GM23338 (cell line): Measurements from ENCODE around the gene EXOC2. TPM values are rescaled to one million over a fixed set of nuclear protein-coding genes. Genes with fewer than 3 reads are reported as not detected.

Source experiments
- ATAC-seq: fragments of 200-7000 bp; cut with Tn5 transposase; 3 replicates; pipeline ENCODE4 v1.9.1; 2020
- DNase-seq: peaks from one replicate; pipeline ENCODE4 v3.0.0-alpha.2; 2015; ENCODE audit warnings: low spot score
- H2AFZ ChIP-seq: fragments of 200-600 bp; sonication (generic); 2 replicates; pipeline ENCODE4 v1.8.0; 2016; ENCODE audit warnings: antibody characterized with exemption, mild to moderate bottlenecking, moderate library complexity
- H3F3A ChIP-seq: fragments of 200-600 bp; sonication (generic); replicated peaks from 2 replicates; pipeline ENCODE4 v1.8.0; 2017; ENCODE audit warnings: antibody characterized with exemption, mixed run types, low read depth
- H3K27ac ChIP-seq: fragments of 200-600 bp; sonication (generic); 2 replicates; pipeline ENCODE4 v1.6.1; 2016; ENCODE audit warnings: low read depth
- H3K27me3 ChIP-seq: fragments of 200-600 bp; sonication (generic); 2 replicates; pipeline ENCODE4 v1.8.0; 2016; ENCODE audit warnings: mild to moderate bottlenecking, mixed run types, moderate library complexity; ENCODE audit not compliant: insufficient read depth
- H3K36me3 ChIP-seq: fragments of 200-600 bp; sonication (generic); 2 replicates; pipeline ENCODE4 v1.8.0; 2016; ENCODE audit warnings: mild to moderate bottlenecking; ENCODE audit not compliant: insufficient read depth
- H3K4me1 ChIP-seq: fragments of 200-600 bp; sonication (generic); 2 replicates; pipeline ENCODE4 v1.8.0; 2016; ENCODE audit warnings: mild to moderate bottlenecking, moderate library complexity; ENCODE audit not compliant: insufficient read depth
- H3K4me2 ChIP-seq: fragments of 200-600 bp; sonication (generic); 2 replicates; pipeline ENCODE4 v1.7.1; 2017; ENCODE audit warnings: mixed run types
- H3K4me3 ChIP-seq: fragments of 200-600 bp; sonication (generic); 2 replicates; pipeline ENCODE4 v1.6.1; 2016; ENCODE audit warnings: mixed run types
- H3K79me2 ChIP-seq: fragments of 200-600 bp; sonication (generic); replicated peaks from 2 replicates; pipeline ENCODE4 v1.8.0; 2017; ENCODE audit warnings: mild to moderate bottlenecking; ENCODE audit not compliant: insufficient read depth
- H3K9me2 ChIP-seq: fragments of 200-600 bp; sonication (generic); 2 replicates; pipeline ENCODE4 v1.8.0; 2017; ENCODE audit not compliant: insufficient read depth
- H4K20me1 ChIP-seq: fragments of 200-600 bp; sonication (generic); replicated peaks from 2 replicates; pipeline ENCODE4 v1.8.0; 2017; ENCODE audit warnings: mild to moderate bottlenecking; ENCODE audit not compliant: insufficient read depth
- H3K27ac Mint-ChIP-seq: 2 replicates; pipeline ENCODE4 v1.8.0; 2020; ENCODE audit warnings: inconsistent platforms, mild to moderate bottlenecking, moderate library complexity, mixed read lengths
- H3K27me3 Mint-ChIP-seq: 3 replicates; pipeline ENCODE4 v1.8.0; 2022; ENCODE audit warnings: low read depth, mild to moderate bottlenecking, moderate library complexity, mixed read lengths, inconsistent platforms; ENCODE audit not compliant: insufficient read depth, poor library complexity
- H3K36me3 Mint-ChIP-seq: 3 replicates; pipeline ENCODE4 v1.8.0; 2021; ENCODE audit warnings: low read depth, mild to moderate bottlenecking, inconsistent platforms, moderate library complexity, mixed read lengths
- H3K4me1 Mint-ChIP-seq: 3 replicates; pipeline ENCODE4 v1.8.0; 2020; ENCODE audit warnings: mild to moderate bottlenecking, inconsistent platforms, mixed read lengths
- H3K4me3 Mint-ChIP-seq: 3 replicates; pipeline ENCODE4 v1.8.0; 2021; ENCODE audit warnings: moderate library complexity, mild to moderate bottlenecking, inconsistent platforms, mixed read lengths
- H3K9me3 Mint-ChIP-seq: 3 replicates; pipeline ENCODE4 v1.8.0; 2020; ENCODE audit warnings: moderate library complexity, mild to moderate bottlenecking, inconsistent platforms, mixed read lengths
- EZH2 ChIP-seq: fragments of 200-600 bp; sonication (generic); IDR thresholded peaks from one replicate; pipeline ENCODE4 v1.8.0; 2017; ENCODE audit warnings: antibody characterized with exemption, mild to moderate bottlenecking, low read depth; ENCODE audit not compliant: unreplicated experiment
- NANOG ChIP-seq: IDR thresholded peaks from 2 replicates; pipeline ENCODE4 v1.6.1; 2016; ENCODE audit warnings: antibody characterized with exemption, borderline replicate concordance
- POLR2AphosphoS5 ChIP-seq: IDR thresholded peaks from 2 replicates; pipeline ENCODE4 v1.6.1; 2016; ENCODE audit warnings: antibody characterized with exemption, low read depth
- REST ChIP-seq: IDR thresholded peaks from one replicate; pipeline ENCODE4 v1.6.1; 2018; ENCODE audit warnings: antibody characterized with exemption; ENCODE audit not compliant: unreplicated experiment
- STAT1 ChIP-seq: IDR thresholded peaks from one replicate; pipeline ENCODE4 v1.6.1; 2016; ENCODE audit warnings: antibody characterized with exemption; ENCODE audit not compliant: unreplicated experiment
- ZNF114 ChIP-seq: fragments of 250-450 bp; sonication (Bioruptor Pico); IDR thresholded peaks from 2 replicates; pipeline ENCODE4 v1.5.0; 2020; ENCODE audit warnings: mild to moderate bottlenecking, moderate library complexity
- ZNF462 ChIP-seq: fragments of 250-450 bp; sonication (Bioruptor Pico); IDR thresholded peaks from 2 replicates; pipeline ENCODE4 v1.5.0; 2020; ENCODE audit warnings: mild to moderate bottlenecking, moderate library complexity
- polyA plus RNA-seq: library from polyadenylated mRNA; unstranded; fragments of >200 nt; fragmentation: Nextera tagmentation; extraction: Ambion mirVana; gene quantifications from 2 replicates; pipeline ENCODE4 v1.2.1, GENCODE V29; 2016
- total RNA-seq: library from RNA; depleted of rRNA; stranded (reverse); fragments of >200 nt; shearing (Covaris generic); gene quantifications from 2 replicates; pipeline ENCODE4 v1.2.3, GENCODE V29; 2014
- TF ChIP-seq, protein P1 (sequence below): IDR thresholded peaks from 2 replicates; pipeline ENCODE4 v1.6.1; 2016; ENCODE audit warnings: antibody characterized with exemption

Gene EXOC2
- total and polyA plus RNA-seq, 2 experiments from 2014 or later = 28.7 to 93.6 TPM

DNA sequence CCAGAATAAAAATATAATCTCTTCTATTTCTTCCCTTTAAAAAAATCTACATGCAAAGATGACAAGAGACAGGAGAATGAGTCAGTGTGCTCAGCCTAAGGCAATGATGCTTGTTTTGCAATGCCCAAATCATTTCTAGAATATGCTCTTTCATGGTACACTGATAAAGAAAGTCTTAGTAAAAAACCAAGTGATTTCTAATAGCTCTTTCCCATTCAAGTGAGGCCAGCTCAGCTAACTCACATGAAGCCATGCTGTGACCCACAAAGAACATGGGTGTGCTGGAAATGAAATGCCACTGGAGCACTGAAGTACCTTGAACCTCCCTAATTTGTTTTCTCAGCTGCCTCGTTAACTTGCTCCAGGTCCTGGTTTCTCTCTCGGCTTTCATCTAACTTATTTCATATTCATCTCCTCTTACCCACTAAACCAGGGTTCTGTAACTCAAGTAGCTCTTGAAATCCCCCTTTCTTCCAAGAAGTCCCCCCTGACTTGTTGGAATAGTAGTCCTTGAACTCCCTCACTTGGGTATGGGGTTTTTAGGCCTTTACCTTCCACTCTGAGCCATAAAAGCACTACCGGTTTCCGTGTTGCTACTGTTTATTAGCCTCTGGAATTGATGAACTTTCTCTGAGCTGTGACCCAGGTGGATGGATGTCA lies 208.7 kb downstream of the EXOC2 start:
- no peaks in the 10 kb centered on the region for H3F3A ChIP-seq
- no peak for TF ChIP-seq ZNF462 (CRISPR knock-in tag)
- TF ChIP-seq EZH2 = no peak
- no peak for TF ChIP-seq NANOG
- TF ChIP-seq POLR2AphosphoS5 = no peak
- TF ChIP-seq REST = no peak
- no peak for TF ChIP-seq ZNF114 (CRISPR knock-in tag)
- TF ChIP-seq STAT1 = no peak
- TF ChIP-seq, protein P1, sequence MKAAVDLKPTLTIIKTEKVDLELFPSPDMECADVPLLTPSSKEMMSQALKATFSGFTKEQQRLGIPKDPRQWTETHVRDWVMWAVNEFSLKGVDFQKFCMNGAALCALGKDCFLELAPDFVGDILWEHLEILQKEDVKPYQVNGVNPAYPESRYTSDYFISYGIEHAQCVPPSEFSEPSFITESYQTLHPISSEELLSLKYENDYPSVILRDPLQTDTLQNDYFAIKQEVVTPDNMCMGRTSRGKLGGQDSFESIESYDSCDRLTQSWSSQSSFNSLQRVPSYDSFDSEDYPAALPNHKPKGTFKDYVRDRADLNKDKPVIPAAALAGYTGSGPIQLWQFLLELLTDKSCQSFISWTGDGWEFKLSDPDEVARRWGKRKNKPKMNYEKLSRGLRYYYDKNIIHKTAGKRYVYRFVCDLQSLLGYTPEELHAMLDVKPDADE = no peak
- H3K27ac ChIP-seq = no peak overlapping the region
- Mint-ChIP-seq H3K4me1 (no peaks in the 10 kb centered on the region), H3K27me3 (no peaks in the 10 kb centered on the region), H3K4me3 (no peak overlapping the region), H3K27ac (no peak overlapping the region), H3K36me3 (peaks cover 62% of the 10 kb centered on the region), H3K9me3 (peaks cover 38% of the 10 kb centered on the region)
- H3K9me2 ChIP-seq = no peaks in the 10 kb centered on the region
- H3K36me3 ChIP-seq = peaks cover 42% of the 10 kb centered on the region
- no peak for ATAC-seq
- no peaks in the 10 kb centered on the region for H3K4me1 ChIP-seq
- no peak overlapping the region for H3K4me2 ChIP-seq
- 0 out of 2 replicates have a peak, but pooled peaks cover under 1% of the 10 kb centered on the region for H4K20me1 ChIP-seq
- no peaks in the 10 kb centered on the region for H3K79me2 ChIP-seq
- H3K27me3 ChIP-seq = no peaks in the 10 kb centered on the region
- no peak for DNase-seq
- no peak overlapping the region for H2AFZ ChIP-seq
- no peak overlapping the region for H3K4me3 ChIP-seq
